Natural killer cell treated with Interleukin-12 subunit alpha and Interleukin-12 subunit beta and Interleukin-15 and Interleukin-18, amount 100 ng/mL, for 72 hours (primary cell): ENCODE data around the gene OR4E2. TPM values are rescaled to one million over a fixed set of nuclear protein-coding genes. Genes with fewer than 3 reads are reported as not detected.
"Not testable (repeated sequence)": the region's sequence is repeated elsewhere in the genome, so short reads cannot be mapped to it uniquely, and the experiment has no call there.

Experiments
- ATAC-seq, 2 donors: fragments of 150-1000 bp; cut with Tn5 transposase in 1 of 2; sonication (Bioruptor Pico), chemical (Tn5 transposase) in 1 of 2; 2 replicates each; pipeline ENCODE4 v1.10.0; 2021
- DNase-seq: peaks from one replicate; pipeline ENCODE4 v3.0.0; 2022; ENCODE audit warnings: low spot score
- H3K27ac Mint-ChIP-seq, 2 donors: 1 replicate in 1 of 2; 2 replicates in 1 of 2; pipeline ENCODE4 v1.8.0; 2022; ENCODE audit warnings: mixed read lengths in 2 of 2, mild to moderate bottlenecking in 1 of 2, moderate library complexity in 1 of 2
- H3K27me3 Mint-ChIP-seq, 2 donors: 1 replicate in 1 of 2; 2 replicates in 1 of 2; pipeline ENCODE4 v1.8.0; 2022; ENCODE audit warnings: mixed read lengths in 2 of 2
- H3K36me3 Mint-ChIP-seq: one replicate; pipeline ENCODE4 v1.8.0; 2022; ENCODE audit warnings: mixed read lengths
- H3K4me1 Mint-ChIP-seq, 2 donors: 1 replicate in 1 of 2; 2 replicates in 1 of 2; pipeline ENCODE4 v1.8.0; 2022; ENCODE audit warnings: low read depth in 2 of 2, mixed read lengths in 2 of 2, mild to moderate bottlenecking in 1 of 2
- H3K4me3 Mint-ChIP-seq: one replicate; pipeline ENCODE4 v1.8.0; 2022; ENCODE audit warnings: mixed read lengths
- H3K9me3 Mint-ChIP-seq: 2 replicates; pipeline ENCODE4 v1.8.0; 2022; ENCODE audit warnings: mixed read lengths
- total RNA-seq, 2 donors: library from RNA; stranded (reverse); gene quantifications; one replicate each; pipeline ENCODE4 v1.2.3, GENCODE V29; 2022

OR4E2 gene
- total RNA-seq, 2 donors from 2014 or later = not detected

DNA sequence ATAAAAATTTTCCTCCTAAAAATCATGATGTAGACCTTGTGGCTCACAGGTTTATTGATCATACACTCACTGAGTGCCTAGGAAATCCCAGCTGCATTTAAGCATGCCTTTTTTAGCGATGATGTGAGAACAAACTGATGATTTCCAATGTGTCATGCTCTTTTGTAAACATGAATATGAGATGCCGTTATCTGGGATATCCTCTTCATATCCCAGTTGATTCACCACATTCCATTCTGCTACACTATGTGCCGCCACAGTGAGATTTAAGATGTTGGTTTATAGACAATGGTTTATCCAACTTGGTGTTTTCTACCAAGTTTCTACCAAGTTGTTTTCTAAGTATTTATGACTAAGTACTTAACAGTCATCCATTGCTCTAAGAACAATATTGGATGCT lies 14.7 kb downstream of the OR4E2 start:
- no peaks in the 10 kb centered on the region for H3K9me3 Mint-ChIP-seq
- ATAC-seq (no peak), DNase-seq (no peak)
- H3K4me3 Mint-ChIP-seq = no peak overlapping the region
- H3K4me1 Mint-ChIP-seq = no peaks in the 10 kb centered on the region
- no peak overlapping the region for H3K27ac Mint-ChIP-seq
- no peaks in the 10 kb centered on the region for H3K36me3 Mint-ChIP-seq
- H3K27me3 Mint-ChIP-seq = peaks cover 22 to 35% of the 10 kb centered on the region in 2 donors

DNA sequence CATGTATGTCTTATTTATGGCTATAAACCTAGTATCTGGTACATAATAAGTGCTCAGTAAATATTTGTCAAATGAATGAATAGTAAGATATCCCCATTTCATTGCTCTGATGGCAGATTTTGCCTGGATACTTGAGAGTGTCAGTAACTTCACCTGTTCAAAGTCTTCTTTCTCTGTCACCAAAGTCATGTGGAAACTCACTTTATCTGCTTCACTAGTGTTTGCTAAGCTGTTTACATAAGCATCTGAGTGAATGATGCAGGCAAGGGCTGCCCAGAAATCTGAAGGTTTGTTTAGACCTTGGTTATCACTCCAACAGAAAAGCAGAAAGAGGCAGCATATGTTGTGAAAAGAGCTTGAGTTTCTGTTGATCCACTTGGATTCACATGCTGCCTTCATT lies 15.6 kb downstream of the OR4E2 start:
- ATAC-seq (no peak), DNase-seq (no peak)
- no peaks in the 10 kb centered on the region for H3K4me1 Mint-ChIP-seq
- no peaks in the 10 kb centered on the region for H3K36me3 Mint-ChIP-seq
- peaks cover 20 to 35% of the 10 kb centered on the region in 2 donors for H3K27me3 Mint-ChIP-seq
- H3K9me3 Mint-ChIP-seq = no peaks in the 10 kb centered on the region
- H3K27ac Mint-ChIP-seq = no peak overlapping the region
- H3K4me3 Mint-ChIP-seq = no peak overlapping the region

DNA sequence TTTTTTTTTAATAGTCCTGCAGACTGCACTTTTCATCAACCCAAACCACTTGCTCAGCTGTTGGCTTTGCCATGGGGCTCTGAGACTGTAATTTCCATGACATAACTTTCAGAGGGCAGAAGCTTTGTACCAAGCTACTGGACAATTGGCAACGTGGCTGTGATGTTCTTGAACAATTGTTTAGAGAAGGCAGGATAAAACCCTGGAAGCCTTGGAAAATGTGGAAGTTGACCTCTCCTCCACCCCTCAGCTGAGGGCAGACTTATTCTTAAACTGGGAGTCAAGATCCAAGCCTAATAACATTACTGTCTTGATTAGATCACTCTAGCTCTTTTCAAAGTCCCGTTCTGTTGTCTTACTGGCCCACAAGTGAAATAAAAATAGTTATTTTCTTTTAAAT lies 17.7 kb downstream of the OR4E2 start:
- Mint-ChIP-seq H3K27ac (no peak overlapping the region), H3K4me1 (no peaks in the 10 kb centered on the region), H3K27me3 (peaks cover 12 to 27% of the 10 kb centered on the region in 2 donors), H3K36me3 (no peaks in the 10 kb centered on the region), H3K9me3 (no peaks in the 10 kb centered on the region), H3K4me3 (no peak overlapping the region)
- DNase-seq (no peak), ATAC-seq (no peak)

DNA sequence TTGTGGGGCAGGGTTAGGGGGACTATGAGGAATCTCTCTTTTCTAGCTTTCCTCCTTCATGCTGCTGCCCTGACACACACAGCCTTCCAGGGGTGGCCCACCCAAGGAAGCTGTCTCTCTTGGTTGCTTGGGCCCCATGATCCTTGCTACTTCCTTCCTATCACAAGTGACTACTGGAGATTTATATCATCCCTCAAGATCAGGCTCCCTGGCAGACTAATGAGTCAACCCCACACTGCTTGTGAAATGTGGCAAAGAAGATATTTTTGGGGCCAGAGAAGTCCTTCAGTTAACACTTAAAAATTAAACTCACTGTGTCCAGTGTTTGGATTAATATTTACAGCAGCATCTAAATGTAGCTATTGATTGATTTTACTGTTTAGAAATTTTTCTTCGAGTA lies 18.5 kb downstream of the OR4E2 start:
- no peak overlapping the region for H3K4me3 Mint-ChIP-seq
- no peak overlapping the region for H3K27ac Mint-ChIP-seq
- H3K27me3 Mint-ChIP-seq = peaks cover 12 to 27% of the 10 kb centered on the region in 2 donors
- H3K36me3 Mint-ChIP-seq = no peaks in the 10 kb centered on the region
- H3K9me3 Mint-ChIP-seq = no peaks in the 10 kb centered on the region
- DNase-seq (no peak), ATAC-seq (no peak)
- H3K4me1 Mint-ChIP-seq = no peaks in the 10 kb centered on the region

DNA sequence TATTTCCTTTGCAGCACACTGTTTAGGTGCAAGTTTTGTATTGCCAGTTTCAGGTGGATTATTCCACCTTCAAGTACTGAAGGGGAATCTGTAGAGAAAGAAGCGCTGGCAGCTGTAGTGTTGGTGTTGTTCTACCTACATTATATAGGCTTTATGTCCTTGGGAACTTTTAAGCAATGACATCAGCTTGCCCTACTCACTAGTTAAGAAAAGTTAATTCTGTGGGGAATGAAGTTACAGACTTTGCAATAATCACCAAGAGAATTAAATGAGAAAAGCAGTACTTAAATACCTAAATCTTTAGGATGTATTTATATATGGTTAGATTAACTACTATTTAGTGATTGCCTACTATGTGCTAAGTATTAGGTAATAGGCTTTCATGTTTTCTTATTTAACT lies 20.1 kb downstream of the OR4E2 start, which contains the start of gene OR4E1:
TSS of gene OR4E1 (minus strand) at position 101 of the 400 bp plus-strand sequence. CDS start 2,883 bp downstream, outside the sequence.
- Mint-ChIP-seq H3K9me3 (no peaks in the 10 kb centered on the region), H3K36me3 (no peaks in the 10 kb centered on the region), H3K4me3 (no peak within 1 kb of the TSS), H3K27me3 (peaks cover 20 to 39% of the 10 kb centered on the region in 2 donors), H3K4me1 (no peaks in the 10 kb centered on the region), H3K27ac (no peak within 1 kb of the TSS)
- ATAC-seq (no peak), DNase-seq (no peak)

DNA sequence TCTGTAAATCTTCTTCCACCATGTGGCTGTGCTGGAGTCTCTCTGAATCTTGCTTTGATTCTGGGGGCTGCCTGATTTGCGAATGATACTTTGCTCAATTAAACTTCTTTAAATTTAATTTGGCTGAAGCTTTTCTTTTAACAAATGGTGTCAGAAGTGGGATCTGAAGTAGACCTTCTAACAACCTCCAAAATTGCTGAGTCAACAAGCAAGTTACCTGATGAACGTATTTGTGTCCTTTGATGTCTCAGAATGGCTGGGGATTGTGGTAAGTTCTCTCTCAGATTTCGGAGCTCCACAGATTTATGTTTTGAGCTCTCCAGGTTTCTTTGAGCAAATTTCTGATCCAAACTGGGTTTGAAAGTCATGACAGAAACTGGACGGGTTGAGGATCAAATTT lies 21.9 kb downstream of the OR4E2 start:
- Mint-ChIP-seq H3K27ac (no peak overlapping the region), H3K4me3 (no peak overlapping the region), H3K9me3 (no peaks in the 10 kb centered on the region), H3K4me1 (no peaks in the 10 kb centered on the region), H3K36me3 (no peaks in the 10 kb centered on the region), H3K27me3 (peaks cover 14 to 21% of the 10 kb centered on the region in 2 donors)
- DNase-seq = no peak
- no peak for ATAC-seq

DNA sequence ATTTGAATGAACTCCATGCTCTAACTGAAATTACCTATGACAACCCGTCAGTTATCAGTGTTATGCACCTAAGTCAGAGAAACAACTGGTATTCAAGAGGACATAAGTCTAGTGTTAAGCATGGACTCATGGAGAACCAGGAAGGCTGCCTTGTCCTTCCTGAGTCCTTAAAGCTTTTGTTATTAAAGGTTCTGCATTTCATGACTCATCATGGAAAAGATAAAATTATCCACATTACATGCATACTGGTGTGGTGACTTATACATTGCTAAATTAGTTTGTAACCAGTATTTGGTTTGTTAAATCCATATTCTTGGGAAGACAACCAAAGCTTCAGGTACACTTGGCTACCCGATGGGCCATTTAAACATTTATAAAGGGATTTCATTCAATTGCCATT lies 26.4 kb downstream of the OR4E2 start:
- ATAC-seq (no peak), DNase-seq (no peak)
- H3K4me3 Mint-ChIP-seq = no peak overlapping the region
- H3K27ac Mint-ChIP-seq = no peak overlapping the region
- peaks cover 22 to 29% of the 10 kb centered on the region in 2 donors for H3K27me3 Mint-ChIP-seq
- no peaks in the 10 kb centered on the region for H3K36me3 Mint-ChIP-seq
- H3K9me3 Mint-ChIP-seq = no peaks in the 10 kb centered on the region
- no peaks in the 10 kb centered on the region for H3K4me1 Mint-ChIP-seq

DNA sequence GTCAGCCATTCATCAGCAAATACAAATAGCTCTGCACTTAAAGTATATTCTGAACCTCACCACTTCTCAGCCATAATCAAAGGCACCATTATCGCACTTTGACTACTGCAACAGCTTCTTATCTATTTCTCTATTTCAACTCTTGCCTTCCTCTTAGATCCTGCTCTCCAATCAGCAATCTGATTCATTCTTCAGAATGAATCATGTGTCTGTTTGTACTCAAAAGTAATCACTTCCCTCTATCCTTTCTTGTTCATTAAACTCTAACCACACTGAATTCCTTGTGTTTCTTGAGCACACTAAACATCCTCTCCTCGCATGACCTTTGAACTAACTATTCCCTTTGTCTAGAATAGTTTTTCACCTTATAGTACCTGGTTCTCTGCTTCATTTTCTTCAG lies 32.8 kb downstream of the OR4E2 start:
- DNase-seq (no peak), ATAC-seq (no peak)
- H3K9me3 Mint-ChIP-seq = no peaks in the 10 kb centered on the region
- no peak overlapping the region for H3K27ac Mint-ChIP-seq
- H3K4me3 Mint-ChIP-seq = no peak overlapping the region
- H3K27me3 Mint-ChIP-seq = peaks cover 37 to 44% of the 10 kb centered on the region in 2 donors
- H3K4me1 Mint-ChIP-seq = no peaks in the 10 kb centered on the region
- H3K36me3 Mint-ChIP-seq = no peaks in the 10 kb centered on the region

DNA sequence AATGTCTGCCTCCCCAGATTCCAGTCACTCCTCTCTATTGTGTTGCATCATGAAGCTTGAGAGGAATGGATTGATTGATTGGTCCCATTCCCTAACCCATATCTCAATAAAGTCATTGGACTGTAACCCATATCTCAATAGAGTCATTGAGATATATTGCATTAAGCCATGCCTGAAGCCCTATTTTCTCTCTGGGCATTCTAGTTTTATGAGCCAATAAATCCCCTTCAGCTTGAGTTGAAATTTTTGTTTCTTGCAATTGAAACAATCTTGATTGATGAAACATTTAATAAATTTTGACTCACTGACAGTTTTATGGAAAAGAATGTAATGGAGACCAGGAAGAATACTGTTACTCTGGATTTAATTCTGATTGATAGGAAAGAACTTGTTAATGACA lies 40.8 kb downstream of the OR4E2 start:
- Mint-ChIP-seq H3K4me3 (no peak overlapping the region), H3K27me3 (peaks cover 24 to 43% of the 10 kb centered on the region in 2 donors), H3K9me3 (no peaks in the 10 kb centered on the region), H3K4me1 (no peaks in the 10 kb centered on the region), H3K36me3 (no peaks in the 10 kb centered on the region), H3K27ac (no peak overlapping the region)
- no peak for DNase-seq
- no peak for ATAC-seq

DNA sequence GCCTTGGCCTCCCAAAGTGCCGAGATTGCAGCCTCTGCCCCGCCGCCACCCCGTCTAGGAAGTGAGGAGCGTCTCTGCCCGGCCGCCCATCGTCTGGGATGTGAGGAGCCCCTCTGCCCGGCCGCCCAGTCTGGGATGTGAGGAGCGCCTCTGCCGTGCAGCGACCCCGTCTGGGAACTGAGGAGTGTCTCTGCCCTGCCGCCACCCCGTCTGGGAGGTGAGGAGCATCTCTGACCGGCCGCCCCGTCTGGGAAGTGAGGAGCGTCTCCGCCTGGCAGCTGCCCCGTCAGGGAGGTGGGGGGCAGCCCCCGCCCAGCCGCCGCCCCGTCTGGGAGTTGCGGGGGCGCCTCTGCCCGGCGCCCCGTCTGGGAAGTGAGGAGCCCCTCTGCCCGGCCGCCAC lies 44.0 kb downstream of the OR4E2 start:
- H3K4me3 Mint-ChIP-seq, ATAC-seq, H3K36me3 Mint-ChIP-seq, DNase-seq, H3K9me3 Mint-ChIP-seq, H3K27ac Mint-ChIP-seq, H3K4me1 Mint-ChIP-seq: not testable (repeated sequence)
- H3K27me3 Mint-ChIP-seq = peaks cover 28% of the 10 kb centered on the region in 2 donors

DNA sequence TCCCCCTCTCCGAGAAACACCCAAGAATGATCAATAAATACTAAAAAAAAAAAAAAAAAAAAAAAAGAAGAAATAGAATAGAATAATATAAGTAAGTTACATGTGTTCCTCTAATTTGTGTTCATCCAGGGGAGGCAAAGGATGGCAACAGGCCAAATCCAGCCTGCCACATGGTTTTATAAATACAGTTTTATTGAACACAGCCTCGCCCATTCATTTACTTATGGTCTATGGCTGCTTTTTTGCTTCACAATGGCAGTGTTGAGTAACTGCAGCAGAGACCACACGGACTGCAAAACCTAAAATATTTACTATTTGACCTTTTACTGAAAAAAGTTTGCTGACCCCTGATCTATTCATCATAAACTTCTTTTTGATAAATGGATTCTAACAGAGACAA lies 44.9 kb downstream of the OR4E2 start:
- not testable (repeated sequence) for H3K4me1 Mint-ChIP-seq, H3K9me3 Mint-ChIP-seq, ATAC-seq, H3K4me3 Mint-ChIP-seq, H3K27ac Mint-ChIP-seq, H3K36me3 Mint-ChIP-seq, DNase-seq
- peaks cover 25 to 28% of the 10 kb centered on the region in 2 donors for H3K27me3 Mint-ChIP-seq

DNA sequence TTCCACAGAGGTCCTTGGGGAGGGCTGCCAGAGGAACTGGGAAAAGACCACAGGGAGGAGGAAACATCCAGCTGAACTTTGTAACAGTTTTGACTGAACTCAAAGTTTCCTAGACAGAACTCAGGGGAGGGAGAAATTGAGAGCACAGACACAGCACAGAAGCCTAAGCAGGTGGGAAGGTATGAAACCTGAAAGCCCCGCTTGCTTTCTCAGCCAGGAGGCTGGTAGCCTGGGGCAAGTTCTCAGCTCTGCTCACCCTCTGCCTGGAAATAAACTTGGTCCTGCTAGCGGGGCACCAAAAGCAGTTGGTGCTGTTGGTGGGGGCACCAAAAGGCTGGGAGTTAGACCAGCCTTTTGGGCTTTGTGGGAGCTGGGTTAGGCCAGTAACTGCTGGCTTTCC lies 45.9 kb downstream of the OR4E2 start:
- no peak for DNase-seq
- peaks cover 8 to 12% of the 10 kb centered on the region in 2 donors for H3K4me1 Mint-ChIP-seq
- no peaks in the 10 kb centered on the region for H3K36me3 Mint-ChIP-seq
- H3K9me3 Mint-ChIP-seq = no peaks in the 10 kb centered on the region
- peaks cover 18 to 37% of the 10 kb centered on the region in 2 donors for H3K27me3 Mint-ChIP-seq
- no peak overlapping the region for H3K27ac Mint-ChIP-seq
- H3K4me3 Mint-ChIP-seq = no peak overlapping the region
- no peak for ATAC-seq

DNA sequence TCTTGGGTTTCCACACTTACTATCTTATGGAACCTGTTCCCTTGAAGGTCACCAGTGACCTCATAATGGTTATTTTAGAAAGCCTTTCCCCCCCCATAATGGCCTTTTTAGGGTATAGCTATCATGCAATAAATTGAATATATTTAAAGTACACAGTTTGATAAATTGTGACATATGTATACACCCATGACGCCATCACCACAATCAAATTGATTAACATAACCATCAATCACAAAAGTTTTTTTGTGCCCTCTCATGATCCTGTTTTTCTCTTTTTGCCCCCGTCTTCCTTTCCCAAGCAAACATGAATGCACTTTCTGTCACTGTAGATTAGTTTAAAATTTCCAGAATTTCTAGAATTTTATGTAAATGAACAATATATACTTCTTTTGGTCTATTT lies 48.7 kb downstream of the OR4E2 start:
- no peak for ATAC-seq
- Mint-ChIP-seq H3K36me3 (peaks cover 8% of the 10 kb centered on the region), H3K9me3 (no peaks in the 10 kb centered on the region), H3K4me1 (peaks cover 8 to 14% of the 10 kb centered on the region in 2 donors), H3K27ac (no peak overlapping the region), H3K4me3 (no peak overlapping the region), H3K27me3 (peaks cover 31 to 58% of the 10 kb centered on the region in 2 donors)
- DNase-seq = no peak

DNA sequence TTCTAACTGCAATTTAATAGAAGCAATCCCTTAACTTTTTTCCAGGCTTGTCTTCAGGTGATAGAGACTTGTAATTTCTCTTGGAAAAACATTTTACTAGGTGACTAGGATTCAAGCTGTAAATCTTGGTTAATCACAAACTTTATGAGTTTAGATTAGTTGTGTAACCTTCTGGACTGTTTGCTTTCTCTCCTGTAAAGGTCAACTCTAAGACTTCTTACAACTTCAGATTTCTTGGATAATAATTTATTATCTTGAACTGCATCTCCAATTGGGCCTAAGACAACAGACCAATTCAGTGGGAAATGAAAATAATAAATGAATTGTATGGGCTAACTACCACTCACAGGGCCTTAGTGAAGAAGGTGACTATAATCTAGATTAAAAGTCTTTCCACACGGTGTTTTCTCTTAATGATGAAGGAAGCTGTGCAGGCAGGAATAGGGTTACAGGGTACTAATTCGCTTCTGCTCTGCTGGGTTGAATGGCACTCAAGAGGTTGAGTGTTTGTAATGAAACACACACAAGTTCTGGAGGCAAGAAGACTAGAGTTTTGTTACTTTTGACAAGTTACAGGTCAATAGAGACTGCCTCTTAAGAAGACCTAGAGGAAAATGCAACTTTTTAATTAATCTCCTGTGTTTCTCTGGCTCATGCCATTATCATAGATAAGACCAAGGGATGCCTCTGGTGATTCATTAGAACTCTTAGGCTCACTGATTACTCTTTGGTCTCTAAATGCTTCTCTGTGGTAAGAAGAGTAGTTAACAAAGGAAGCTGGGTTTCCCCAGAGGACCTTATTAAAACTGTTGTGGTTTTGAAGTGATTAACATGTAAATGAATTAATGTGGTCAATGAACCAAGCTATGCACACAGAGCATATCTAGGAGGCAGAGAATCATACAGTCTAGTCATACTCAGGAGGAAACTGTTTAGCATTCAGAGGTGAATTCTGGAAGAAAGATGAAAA lies 50.0 kb downstream of the OR4E2 start:
- peak overlapping the region; percentile 23 for H3K4me3 Mint-ChIP-seq
- peaks cover 38 to 66% of the 10 kb centered on the region in 2 donors for H3K27me3 Mint-ChIP-seq
- H3K4me1 Mint-ChIP-seq = peaks cover 8 to 14% of the 10 kb centered on the region in 2 donors
- peak; percentile 63 to 90 for ATAC-seq
- no peak for DNase-seq
- no peaks in the 10 kb centered on the region for H3K9me3 Mint-ChIP-seq
- peaks cover 8% of the 10 kb centered on the region for H3K36me3 Mint-ChIP-seq
- no peak overlapping the region for H3K27ac Mint-ChIP-seq
